Testis (tissue), 3 donors: ENCODE results near the gene FTSJ3. TPM values are rescaled to one million over a fixed set of nuclear protein-coding genes. Genes with fewer than 3 reads are reported as not detected.

Source experiments
- DNase-seq: peaks from one replicate; pipeline ENCODE4 v3.0.0-alpha.2; 2019
- H3K27ac ChIP-seq, 2 donors: fragments of 200-600 bp; sonication (generic); one replicate each; pipeline ENCODE4 v1.5.1; 2019
- H3K27me3 ChIP-seq: fragments of 200-600 bp; sonication (generic); one replicate; pipeline ENCODE4 v1.5.1; 2019
- H3K36me3 ChIP-seq: fragments of 200-600 bp; sonication (generic); one replicate; pipeline ENCODE4 v1.5.1; 2017; ENCODE audit warnings: low read depth; ENCODE audit errors: missing control alignments
- H3K4me1 ChIP-seq: fragments of 200-600 bp; sonication (generic); one replicate; pipeline ENCODE4 v1.5.1; 2019
- H3K4me3 ChIP-seq, 2 donors: fragments of 200-600 bp; sonication (generic); one replicate each; pipeline ENCODE4 v1.5.1; 2017 to 2019
- H3K9me3 ChIP-seq: fragments of 200-600 bp; sonication (generic); one replicate; pipeline ENCODE4 v1.5.1; 2017
- CTCF ChIP-seq, 3 experiments: fragments of 450-650 bp in 2 of 3; fragments of 200-600 bp in 1 of 3; sonication (generic) in 1 of 3; IDR thresholded peaks; one replicate each; pipeline ENCODE4 v1.5.1; 2016 to 2019; ENCODE audit warnings: antibody characterized with exemption in 3 of 3, mild to moderate bottlenecking in 2 of 3, moderate library complexity in 1 of 3
- POLR2A ChIP-seq: fragments of 450-650 bp; IDR thresholded peaks from one replicate; pipeline ENCODE4 v1.6.1; 2017; ENCODE audit warnings: antibody characterized with exemption, mild to moderate bottlenecking, moderate library complexity
- WGBS, 2 donors: methylation state at CpG; one replicate each; pipeline ENCODE4 v1.1.5; 2018; 5-methylcytosine and 5-hydroxymethylcytosine counted together
- intact Hi-C: fragments of 100-400 bp; cut with DNase I; formaldehyde crosslinking; loops from one replicate; pipeline ENCODE4 v1.15.1; 2023; ENCODE audit warnings: low total_unique reads
- polyA plus RNA-seq: library from polyadenylated mRNA; stranded (reverse); fragments of 350-450 nt; fragmentation: Illumina TruSeq; extraction: RNeasy Lipid Tissue Mini Kit (QIAGEN cat#74804); gene quantifications from one replicate; pipeline ENCODE4 v1.2.3, GENCODE V29; 2014; ENCODE audit warnings: low read depth, low replicate concordance; ENCODE audit not compliant: insufficient read depth
- total RNA-seq, 2 donors: library from RNA; depleted of rRNA; stranded (reverse); fragments of >200 nt; gene quantifications; one replicate each; pipeline ENCODE4 v1.2.3, GENCODE V29; 2016

Gene FTSJ3
- total and polyA plus RNA-seq, 3 donors from 2014 or later = 39.9 to 59.7 (median 47.2) TPM

GRCh38 chr17:63823659-63824331 is 3.7 kb downstream of the FTSJ3 start:
- intact Hi-C loops = loop anchor here (10.0 kb wide), 1 partner anchor 49 kb away; the partner anchor contains the start of genes CCDC47 and DDX42
- DNase-seq = no peak
- Histone ChIP-seq H3K4me3 (no peak overlapping the region), H3K27ac (no peak overlapping the region), H3K27me3 (no peaks in the 10 kb centered on the region), H3K9me3 (no peaks in the 10 kb centered on the region), H3K36me3 (no peaks in the 10 kb centered on the region), H3K4me1 (peaks cover 8% of the 10 kb centered on the region)
- no peak for TF ChIP-seq CTCF (IDR thresholded peaks at IDR 0.05)
- TF ChIP-seq POLR2A = no peak
- WGBS, 2 donors = 93% methylated on average over 13 of the region's 13 CpGs

- no peak for DNase-seq
- intact Hi-C loops = loop anchor here (10.0 kb wide), 1 partner anchor 48 kb away; the partner anchor contains the start of genes CCDC47 and DDX42
- Histone ChIP-seq H3K4me1 (no peaks in the 10 kb centered on the region), H3K27ac (no peak overlapping the region), H3K27me3 (no peaks in the 10 kb centered on the region), H3K4me3 (no peak overlapping the region), H3K36me3 (no peaks in the 10 kb centered on the region), H3K9me3 (no peaks in the 10 kb centered on the region)
- TF ChIP-seq POLR2A = no peak
These were observed 4.9 kb downstream of the FTSJ3 start for GRCh38 chr17:63822537-63822936.

- H3K4me3 ChIP-seq = no peak overlapping the region
- no peaks in the 10 kb centered on the region for H3K27me3 ChIP-seq
- intact Hi-C loops = loop anchor here (10.0 kb wide), 1 partner anchor 47 kb away; the partner anchor contains the start of genes CCDC47 and DDX42
- no peak for DNase-seq
- 76 to 90% methylated on average over 6 of the region's 6 CpGs for WGBS, 2 donors
- H3K9me3 ChIP-seq = no peaks in the 10 kb centered on the region
- no peaks in the 10 kb centered on the region for H3K4me1 ChIP-seq
- H3K36me3 ChIP-seq = no peaks in the 10 kb centered on the region
- TF ChIP-seq CTCF (IDR thresholded peaks at IDR 0.05) = no peak
- no peak for TF ChIP-seq POLR2A
- H3K27ac ChIP-seq = no peak overlapping the region
These were observed 5.7 kb downstream of the FTSJ3 start for GRCh38 chr17:63821804-63822203.

GRCh38 chr17:63820963-63821561 is 6.4 kb downstream of the FTSJ3 start:
- TF ChIP-seq CTCF (IDR thresholded peaks at IDR 0.05) (no peak), POLR2A (no peak)
- Histone ChIP-seq H3K36me3 (no peaks in the 10 kb centered on the region), H3K4me1 (no peaks in the 10 kb centered on the region), H3K4me3 (no peak overlapping the region), H3K27me3 (no peaks in the 10 kb centered on the region), H3K9me3 (no peaks in the 10 kb centered on the region), H3K27ac (no peak overlapping the region)
- intact Hi-C loops = loop anchor here (10.0 kb wide), 1 partner anchor 46 kb away; the partner anchor contains the start of genes CCDC47 and DDX42
- 78 to 86% methylated on average over 8 to 10 of the region's 10 CpGs for WGBS, 2 donors
- DNase-seq = no peak
